ENCODE results near the gene PMM2.
A peak's percentile ranks its signal among the peaks of the same experiment; 100 is the strongest.

Gene PMM2

DNA sequence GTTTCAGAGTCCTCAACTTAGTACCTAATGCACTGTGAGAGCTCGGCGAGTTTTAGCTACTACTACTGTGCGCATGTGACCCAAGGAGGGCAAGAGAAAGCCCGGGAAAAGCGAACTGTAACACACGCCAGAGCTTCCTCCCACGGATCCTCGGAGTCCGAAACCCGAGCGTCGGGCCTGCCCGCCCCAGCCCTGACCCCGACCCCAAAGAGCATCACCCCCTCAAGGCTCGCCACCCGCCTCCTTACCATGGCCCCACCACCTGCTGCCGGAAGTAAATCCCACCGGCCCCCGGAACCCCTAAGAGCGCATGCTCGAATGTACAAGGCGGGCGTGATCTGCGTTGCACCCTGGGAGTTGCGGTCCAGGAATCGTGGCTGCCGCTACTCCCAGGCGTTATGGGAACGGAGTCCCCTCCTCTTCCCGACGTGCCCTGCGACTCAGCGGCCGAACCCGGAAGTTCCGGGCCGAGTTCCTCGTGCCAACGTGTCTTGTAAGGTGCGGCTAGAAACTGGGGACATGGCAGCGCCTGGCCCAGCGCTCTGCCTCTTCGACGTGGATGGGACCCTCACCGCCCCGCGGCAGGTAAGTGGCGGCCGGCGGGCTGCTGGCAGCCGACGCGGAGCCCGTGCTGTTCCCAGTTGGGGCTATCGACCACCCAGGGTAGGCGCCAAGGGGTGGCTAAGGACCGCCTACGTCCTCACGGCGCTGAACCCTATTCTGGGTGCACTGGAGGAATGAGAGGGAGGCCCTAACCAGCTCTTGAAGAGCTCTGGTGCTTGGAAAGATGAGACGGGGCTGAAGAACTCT lies at the start of gene PMM2, which contains the start of gene TMEM186:
Gene PMM2, plus strand, starts transcription at position 476 of the 810 bp plus-strand sequence. Its CDS starts 44 bp downstream, at position 520.
Gene TMEM186, minus strand, starts transcription at position 276 of the 810 bp plus-strand sequence. Its CDS starts 25 bp downstream, at position 251.
- DNase-seq: peak; percentile 96

DNA sequence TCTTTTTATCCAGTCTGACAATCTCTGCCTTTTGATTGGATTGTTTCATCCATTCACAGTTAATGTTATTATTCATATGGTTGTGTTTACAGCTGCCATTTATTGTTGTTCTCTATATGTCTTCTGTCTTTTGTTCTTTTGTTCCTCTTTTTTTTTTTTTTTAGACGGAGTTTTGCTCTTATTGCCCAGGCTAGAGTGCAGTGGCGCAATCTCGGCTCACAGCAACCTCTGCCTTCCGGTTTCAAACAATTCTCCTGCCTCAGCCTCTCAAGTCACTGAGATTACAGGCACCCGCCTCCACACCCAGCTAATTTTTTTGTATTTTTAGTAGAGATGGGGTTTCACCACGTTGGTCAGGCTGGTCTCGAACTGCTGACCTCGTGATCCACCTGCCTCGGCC lies 48.7 kb upstream of the PMM2 start:
- peak; percentile 29 for DNase-seq

DNA sequence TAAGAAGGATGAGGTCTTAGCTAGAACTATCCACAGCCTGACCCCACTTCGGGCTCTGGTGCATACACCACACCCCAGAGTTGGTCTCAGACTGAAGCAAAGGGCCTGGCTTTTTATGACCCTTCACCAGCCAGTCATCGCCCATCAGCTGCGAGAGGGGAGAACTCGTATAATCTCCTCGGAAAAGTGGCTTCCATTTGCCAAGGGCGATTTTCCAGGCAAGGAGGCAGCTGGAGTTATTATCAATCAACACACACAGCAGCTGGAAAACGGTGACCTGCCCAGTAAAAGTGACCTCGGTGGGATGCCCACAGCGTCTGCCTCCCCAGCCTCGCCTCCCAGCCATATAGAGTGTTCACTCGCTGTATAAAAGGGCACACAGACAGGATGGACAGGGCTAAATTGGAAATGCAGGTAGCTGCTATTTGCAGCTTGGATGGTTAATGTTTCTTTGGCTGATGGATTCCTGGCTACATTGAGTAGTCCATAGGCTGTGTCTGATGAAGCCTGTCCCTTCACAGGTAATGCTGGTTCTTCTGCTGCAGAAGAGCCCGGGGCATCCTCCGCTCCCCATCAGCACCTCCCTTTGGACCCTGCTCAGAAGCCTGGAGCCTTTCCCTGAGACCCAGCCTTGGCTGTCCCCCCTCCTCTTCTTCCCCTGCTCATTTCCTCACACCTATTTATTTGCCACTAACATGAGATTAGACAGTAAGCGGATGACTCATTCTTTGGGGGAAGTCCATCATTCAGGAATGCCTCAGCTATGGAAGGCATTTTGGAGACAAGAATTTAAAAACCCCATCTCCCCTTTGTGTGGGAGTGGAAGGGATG lies 45.9 kb upstream of the PMM2 start:
- no peak for DNase-seq

DNA sequence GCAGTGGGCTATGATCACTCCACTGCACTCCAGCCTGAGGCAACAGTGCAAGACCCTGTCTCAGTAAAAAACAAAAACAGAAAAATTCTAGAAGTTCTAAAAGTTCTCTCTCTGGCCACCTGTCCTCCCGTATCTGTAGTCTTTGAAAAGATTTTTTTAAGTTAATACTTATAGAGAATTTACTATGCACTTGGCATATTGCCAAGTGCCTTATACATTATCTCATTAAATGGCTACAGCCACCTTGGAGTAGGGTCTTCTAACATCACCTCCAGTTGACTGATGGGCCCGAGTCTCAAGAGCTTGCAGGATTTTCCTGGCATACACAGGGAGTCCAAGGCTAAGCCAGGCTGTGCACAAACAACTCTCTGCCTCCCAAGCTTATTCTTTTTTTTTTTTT lies 44.9 kb upstream of the PMM2 start:
- no peak for DNase-seq

DNA sequence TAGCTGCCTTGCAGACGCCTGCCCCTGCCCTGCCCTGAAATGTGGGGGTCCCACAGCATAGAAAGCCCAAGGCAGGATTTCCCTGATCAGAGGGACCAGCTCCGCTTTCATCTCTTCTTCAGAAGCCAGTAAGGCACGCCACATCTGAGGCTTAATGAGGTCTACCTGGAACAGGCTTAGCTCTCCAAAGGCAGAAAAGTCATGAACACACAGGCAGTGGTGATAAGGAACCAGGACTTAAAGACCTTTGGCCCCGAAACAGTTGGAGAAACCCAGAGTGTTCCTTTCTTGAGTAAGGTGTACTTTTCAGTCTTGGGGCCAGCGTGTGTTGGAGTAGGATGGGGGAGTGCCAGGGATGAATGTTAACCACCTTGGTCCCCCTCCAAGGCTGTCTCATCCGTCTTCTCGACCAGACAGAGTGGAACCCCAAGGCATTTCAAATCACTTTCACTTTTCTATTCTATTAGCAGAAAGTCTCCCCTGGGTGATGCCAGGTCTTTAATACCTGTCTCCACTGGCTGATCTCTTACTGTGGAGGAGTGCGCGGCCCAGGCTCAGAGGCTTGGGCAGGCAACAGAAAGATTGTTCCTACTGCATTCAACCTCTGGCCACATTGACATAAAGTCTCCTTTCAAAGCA lies 44.1 kb upstream of the PMM2 start:
- no peak for DNase-seq

DNA sequence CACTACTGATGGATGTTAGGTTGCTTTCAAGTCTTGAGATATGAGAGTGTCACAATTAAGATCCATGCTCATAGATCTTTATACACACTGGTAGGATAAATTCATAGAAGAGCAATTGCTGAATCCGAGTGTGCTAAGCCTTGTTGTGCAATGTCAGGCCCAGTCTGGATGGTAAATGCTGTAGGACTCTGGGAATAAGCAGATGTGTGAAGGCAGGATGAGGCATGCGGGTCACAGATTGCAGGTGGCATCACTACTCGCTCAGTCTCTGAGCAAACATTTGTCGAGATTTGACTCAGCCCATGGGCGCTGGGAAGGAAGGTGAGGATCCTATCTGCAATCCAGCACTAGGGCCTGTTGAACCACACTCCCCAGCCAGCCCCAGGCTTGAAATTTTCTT lies 40.9 kb upstream of the PMM2 start:
- DNase-seq: no peak

DNA sequence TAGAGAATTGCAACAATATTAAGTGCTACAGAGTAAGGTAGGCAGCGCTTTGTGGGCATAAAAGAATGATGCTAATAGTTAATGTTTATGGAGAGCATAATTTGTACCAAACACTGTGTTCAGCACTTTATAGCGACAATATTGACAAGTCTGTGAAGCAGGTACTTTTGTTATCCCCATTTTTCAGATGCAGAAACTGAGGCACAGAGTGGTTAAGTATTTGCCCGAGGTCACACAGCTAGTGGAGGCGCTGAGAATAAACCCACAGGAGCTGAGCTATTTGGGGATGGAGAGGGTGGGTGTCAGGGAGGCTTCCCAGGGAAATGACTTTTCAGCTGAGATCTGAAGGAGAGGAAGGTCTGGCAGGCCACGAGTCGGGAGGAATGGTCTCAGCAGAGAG lies 39.6 kb upstream of the PMM2 start:
- no peak for DNase-seq

DNA sequence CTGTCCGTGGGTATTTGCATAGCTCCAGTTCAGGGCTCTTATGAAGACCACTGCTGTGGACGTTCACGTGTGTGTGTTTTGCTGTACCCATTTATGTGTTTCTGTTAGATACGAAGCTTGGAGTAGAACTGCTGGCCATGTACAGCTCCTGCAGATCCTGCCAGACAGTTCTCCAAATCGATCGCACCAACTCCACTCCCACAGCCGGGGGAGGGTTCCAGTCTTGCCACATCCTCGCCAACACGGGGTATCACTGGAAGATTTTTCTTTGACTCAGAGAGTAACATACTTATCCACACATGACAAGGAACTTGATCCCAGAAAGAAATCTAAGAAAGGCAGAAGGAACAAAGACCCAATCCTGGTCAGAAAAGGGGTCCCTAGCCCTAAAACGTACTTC lies 37.6 kb upstream of the PMM2 start:
- DNase-seq: no peak

DNA sequence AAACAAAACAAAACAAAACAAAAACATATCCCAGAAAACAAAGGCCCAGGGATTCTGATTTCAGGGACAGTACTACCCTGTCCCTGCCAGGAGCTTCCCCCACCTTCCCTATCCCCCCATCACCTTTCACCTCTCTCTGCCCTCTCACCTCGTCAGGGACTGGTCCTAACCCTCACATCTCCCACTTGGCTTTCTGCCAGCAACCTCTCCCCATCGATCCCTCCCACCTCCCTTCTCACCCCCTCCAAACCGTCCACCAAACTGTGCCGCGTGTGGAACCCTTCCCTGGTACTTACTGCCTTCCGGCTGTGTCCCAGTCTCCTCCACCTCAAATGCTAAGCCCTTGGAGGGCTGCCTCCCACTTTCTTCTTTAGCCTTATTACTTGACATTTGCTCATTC lies 36.6 kb upstream of the PMM2 start:
- DNase-seq: no peak

DNA sequence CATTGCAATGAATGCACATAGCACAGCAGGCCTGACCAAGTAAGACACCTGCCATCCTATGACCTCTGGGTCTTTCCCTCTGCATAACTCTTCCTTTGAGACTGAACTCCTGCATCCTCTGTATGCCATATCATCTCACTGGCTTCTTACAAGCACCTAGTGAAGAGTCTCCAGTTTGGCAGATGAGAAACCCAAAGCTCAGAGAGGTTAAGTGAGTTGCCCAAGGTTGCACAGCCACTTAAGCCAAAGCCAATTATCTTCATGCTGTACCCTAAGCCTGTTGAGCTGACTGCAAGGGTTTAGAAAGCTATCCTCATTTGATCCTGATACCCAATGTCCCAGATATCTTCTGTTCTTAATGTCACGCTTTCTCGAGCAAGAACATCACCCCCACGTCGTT lies 35.4 kb upstream of the PMM2 start:
- no peak for DNase-seq

DNA sequence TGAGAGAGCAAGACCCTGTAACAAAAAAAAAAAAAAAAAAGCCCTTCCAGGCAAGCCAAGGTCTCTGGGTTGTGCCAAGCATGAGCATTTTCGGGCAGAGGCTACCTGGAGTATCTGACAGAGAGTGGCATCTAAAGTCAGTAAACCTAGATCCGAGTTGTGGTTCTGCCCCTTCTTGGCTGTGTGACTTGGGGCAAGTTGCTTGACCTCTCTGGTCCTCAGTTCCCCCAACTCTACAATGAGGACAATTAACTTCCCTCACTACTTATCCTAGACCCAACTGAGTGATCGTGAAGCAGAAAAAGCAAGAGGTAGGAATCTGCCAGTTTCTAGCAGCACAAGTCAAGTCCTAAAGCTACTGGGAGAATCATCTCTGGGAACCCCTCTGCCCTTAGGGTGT lies 34.6 kb upstream of the PMM2 start:
- no peak for DNase-seq

DNA sequence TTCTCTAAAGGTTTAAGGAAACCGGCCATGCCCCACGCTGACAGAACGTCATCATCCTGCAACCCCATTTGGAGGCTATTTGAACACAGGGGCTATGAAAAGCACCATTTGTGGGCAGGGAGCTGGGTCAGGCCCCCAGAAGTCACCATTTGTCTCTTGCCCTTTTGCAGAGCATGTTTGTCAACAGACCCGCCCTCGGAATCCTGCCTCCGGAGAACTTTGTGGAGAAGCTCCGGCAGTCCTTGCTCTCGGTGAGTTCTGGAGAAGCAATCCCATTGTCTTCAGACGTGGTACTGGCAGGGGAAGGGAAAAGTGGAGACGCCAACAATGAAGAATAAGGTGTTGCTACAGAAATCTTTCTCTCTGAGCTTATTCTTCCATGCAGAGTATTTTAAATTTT lies 33.7 kb upstream of the PMM2 start:
- no peak for DNase-seq

DNA sequence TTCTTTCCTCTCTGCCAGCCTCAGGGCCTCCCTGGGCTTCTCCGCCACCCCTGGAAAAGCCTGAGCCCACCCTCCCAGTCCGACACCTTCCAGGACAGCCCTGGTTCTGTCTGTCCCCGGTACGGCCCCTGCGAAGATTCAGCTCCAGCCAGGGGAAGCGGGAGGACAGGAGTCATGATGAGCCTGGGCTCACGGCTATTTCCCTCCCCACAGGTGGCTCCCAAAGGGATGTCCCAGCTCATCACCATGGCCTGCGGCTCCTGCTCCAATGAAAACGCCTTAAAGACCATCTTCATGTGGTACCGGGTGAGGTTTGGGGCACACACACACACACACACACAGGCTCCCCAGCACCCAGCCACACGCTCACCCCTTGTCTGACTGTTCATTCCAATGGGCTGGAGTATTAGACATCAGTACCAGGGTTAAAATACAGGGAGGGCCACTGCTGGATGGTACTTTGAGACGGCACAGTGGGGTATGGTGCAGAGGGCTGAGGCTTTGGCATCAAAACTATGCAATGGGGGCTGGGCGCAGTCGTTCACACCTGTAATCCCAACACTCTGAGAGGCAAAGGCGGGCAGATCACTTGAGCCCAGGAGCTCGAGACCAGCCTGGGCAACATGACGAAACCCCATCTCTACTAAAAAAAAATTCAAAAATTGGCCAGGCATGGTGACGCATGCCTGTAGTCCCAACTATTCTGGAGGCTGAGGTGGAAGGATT lies 33.0 kb upstream of the PMM2 start:
- DNase-seq: no peak

DNA sequence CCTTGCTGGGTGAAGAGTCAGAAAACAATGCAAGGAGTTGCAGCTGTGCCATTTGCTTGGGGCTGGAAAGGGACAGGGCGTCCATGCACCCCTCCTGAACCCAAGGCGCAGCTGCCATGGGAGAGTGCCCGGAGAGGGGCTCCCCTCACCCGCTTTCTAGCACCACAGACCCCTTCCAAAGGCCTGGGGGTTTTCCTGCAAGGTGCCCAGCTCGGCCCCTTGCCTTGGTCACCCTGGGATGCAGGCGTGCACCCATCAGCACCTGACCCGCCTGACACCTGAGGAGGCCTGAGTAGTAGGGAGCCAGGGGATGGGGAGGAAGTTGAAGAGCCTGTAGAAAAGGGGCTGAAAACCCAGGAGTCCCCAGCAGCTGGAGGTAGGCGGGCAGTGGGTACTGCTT lies 30.5 kb upstream of the PMM2 start:
- no peak for DNase-seq

DNA sequence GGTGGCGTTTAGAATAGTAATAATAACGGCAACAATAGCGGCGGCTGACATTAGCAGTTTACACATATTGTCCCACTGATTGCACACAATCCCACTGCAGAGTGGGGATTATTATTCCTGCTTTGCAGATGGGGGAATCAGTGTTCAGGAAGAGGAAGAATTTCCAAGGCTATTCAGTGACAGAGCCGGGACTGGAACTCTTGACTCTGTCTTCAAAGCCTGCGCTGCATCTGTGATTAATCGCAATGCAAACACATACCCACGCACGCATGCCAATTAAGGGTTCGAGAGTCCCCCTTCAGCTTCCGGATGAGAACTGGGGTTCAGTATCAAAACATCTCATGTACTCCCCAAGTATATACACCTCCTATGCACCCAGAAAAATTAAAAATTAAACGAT lies 29.4 kb upstream of the PMM2 start:
- DNase-seq: no peak

DNA sequence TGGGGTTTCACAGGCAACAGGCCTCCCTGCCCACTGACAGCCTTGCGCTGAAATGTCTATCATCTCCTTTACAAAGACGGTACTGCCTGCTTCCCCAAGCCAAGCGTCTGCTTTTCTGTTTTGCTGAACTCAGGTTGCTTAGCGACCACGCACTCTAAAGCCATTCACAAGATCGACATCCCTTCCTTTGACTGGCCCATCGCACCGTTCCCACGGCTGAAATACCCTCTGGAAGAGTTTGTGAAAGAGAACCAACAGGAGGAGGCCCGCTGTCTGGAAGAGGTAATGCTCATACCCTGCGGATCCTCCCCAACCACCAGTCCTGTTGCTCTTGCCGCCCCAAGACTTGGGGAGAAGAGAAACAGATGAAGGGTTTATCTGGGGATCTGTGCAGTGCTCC lies 28.9 kb upstream of the PMM2 start:
- no peak for DNase-seq

DNA sequence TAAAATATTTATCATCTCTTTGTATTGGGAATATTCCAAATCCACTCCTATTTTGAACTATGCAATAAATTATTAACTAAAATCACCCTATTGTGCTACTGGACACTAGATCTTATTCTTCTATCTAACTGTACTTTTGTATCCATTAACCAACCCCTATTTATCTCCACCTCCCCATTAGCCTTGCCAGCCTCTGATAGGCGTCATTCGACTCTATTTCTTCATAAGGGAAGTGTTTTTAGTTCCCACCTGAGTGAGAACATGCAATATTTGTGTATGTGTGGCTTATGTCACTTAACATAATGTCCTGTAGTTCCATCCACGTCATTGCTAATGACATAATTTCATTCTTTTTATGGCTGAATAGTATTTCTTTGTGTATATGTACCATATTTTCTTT lies 24.1 kb upstream of the PMM2 start:
- DNase-seq: no peak

DNA sequence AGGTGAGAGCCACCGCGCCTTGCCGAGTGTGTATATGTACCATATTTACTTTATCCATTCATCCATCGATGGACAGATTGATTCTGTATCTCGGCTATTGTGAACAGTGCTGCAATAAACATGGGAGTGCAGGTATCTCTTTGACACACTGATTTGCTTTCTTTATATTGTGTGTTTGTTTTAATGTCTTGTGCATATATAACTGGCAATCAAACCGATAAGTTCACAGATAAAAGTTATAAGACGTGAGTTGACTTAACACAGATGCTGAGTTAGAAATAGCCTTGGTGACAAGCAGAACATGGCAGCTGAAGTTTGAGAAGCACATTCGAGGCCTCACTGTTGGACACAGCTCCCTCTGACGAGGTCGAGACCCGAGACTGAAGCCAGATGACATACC lies 23.4 kb upstream of the PMM2 start:
- DNase-seq: no peak

DNA sequence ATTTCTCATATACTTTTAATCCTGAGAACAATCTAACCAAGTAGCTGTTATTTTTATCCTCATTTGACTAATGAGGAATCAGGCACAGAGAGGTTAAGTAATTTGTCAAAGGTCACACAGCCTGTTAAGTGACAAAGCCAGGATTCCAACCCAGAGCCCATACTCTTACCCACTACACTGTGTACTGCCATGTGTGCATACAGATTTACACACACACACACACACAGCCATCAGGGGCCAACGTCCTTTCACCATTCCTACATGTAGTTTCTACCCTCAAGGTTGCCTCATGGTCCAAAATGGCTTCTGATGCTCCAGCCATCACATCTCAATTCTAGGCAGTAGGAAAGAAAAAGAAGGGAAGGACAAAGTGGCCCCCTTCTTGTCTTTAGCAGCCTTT lies 22.3 kb upstream of the PMM2 start:
- DNase-seq: no peak

DNA sequence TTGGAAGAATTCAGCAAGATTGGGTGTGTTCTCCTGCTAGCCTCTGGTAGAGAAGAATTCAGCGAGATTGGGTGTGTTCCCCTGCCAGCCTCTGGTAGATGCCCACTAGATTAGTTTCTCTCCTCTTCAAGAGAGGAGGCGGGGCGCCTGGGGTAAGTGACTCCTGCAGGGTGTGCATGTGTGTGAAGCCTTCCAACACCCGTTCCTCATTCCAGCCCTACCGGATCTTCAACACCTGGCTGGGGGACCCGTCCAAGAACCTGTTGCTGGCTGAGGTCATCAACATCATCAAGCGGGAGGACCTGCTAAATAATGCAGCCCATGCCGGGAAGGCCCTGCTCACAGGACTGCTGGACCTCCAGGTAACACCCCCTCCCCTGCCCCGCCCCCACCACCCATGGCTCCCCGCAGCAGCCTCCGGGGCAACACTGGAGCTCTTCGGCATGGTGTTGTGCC lies 21.5 kb upstream of the PMM2 start:
- no peak for DNase-seq

DNA sequence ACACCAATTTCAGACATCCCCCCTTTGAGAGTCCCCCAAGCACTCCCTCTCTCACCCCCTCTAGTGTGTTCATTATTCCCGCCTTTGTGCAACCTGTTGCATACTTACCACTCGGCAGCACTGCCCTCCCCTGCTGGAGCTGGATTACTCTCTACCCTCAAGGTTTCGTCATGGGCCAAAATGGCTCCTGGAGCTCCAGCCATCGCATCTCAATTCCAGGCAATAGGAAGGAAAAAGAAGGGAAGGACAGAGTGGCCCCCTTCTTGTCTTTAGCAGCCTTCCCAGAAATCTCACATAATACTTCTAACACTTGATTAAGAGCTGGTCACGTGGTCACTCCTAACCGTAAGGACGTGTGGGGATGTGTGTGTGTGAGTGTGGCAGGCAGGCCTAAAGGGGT lies 20.4 kb upstream of the PMM2 start:
- DNase-seq: no peak

DNA sequence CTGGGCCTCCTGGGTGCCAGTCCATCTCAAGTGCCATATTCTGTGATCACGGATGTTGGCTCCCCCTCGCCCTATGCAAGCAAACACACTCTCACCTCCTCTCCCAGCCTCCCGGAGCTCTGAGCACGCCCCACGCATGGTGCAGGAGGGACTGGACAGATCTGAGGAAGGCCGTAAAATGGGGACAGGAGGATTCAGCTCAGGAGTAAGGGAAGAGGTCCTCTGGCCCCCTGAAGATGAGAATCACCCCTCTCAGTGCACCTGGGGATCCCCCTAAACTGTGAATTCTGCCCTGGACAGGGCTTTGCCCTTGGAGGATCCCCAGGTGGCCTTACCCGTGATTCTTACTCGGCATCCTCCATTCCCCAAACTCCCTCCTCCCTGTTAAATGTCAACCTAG lies 15.8 kb upstream of the PMM2 start:
- DNase-seq: no peak

DNA sequence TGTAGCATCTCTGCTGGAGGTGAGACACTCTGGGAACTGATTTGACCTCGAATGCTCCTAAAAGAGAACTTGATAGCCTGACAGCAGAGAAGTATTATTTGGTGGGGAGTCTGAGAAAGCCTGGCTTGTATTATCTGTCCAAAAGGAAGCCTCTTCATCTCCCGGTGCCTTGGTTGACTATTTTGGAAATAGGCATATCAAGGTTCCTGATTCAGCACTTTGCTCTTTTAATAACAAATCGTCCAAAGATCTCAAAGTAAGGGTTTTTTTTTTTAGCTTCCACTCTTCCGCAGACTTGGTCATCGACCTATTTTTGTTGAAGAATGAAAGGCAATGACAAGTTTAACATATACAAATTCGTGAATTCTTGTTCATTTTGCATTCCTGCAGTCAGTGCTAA lies 15.0 kb upstream of the PMM2 start:
- DNase-seq: no peak
